ENCODE measurements around the gene LAYN.

GRCh38 chr11:111540937-111541253 lies 375 bp downstream of the LAYN start:
- TF ChIP-seq NFYB (CRISPR knock-in tag; conservative IDR thresholded peaks at IDR 0.05; ENCODE audit: low read depth): no peak
- TF ChIP-seq, protein P1, sequence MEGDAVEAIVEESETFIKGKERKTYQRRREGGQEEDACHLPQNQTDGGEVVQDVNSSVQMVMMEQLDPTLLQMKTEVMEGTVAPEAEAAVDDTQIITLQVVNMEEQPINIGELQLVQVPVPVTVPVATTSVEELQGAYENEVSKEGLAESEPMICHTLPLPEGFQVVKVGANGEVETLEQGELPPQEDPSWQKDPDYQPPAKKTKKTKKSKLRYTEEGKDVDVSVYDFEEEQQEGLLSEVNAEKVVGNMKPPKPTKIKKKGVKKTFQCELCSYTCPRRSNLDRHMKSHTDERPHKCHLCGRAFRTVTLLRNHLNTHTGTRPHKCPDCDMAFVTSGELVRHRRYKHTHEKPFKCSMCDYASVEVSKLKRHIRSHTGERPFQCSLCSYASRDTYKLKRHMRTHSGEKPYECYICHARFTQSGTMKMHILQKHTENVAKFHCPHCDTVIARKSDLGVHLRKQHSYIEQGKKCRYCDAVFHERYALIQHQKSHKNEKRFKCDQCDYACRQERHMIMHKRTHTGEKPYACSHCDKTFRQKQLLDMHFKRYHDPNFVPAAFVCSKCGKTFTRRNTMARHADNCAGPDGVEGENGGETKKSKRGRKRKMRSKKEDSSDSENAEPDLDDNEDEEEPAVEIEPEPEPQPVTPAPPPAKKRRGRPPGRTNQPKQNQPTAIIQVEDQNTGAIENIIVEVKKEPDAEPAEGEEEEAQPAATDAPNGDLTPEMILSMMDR (IDR thresholded peaks at IDR 0.05): no peak
- no peak for TF ChIP-seq SP1 (CRISPR knock-in tag; conservative IDR thresholded peaks at IDR 0.05)
- TF ChIP-seq ZNF416 (CRISPR knock-in tag; IDR thresholded peaks at IDR 0.05): no peak
- TF ChIP-seq IRF1 (CRISPR knock-in tag; IDR thresholded peaks at IDR 0.05): no peak; the same call in 1 of the 2 replicates
- TF ChIP-seq, protein P2, sequence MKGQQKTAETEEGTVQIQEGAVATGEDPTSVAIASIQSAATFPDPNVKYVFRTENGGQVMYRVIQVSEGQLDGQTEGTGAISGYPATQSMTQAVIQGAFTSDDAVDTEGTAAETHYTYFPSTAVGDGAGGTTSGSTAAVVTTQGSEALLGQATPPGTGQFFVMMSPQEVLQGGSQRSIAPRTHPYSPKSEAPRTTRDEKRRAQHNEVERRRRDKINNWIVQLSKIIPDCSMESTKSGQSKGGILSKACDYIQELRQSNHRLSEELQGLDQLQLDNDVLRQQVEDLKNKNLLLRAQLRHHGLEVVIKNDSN (CRISPR knock-in tag; IDR thresholded peaks at IDR 0.05): no peak
- TF ChIP-seq E2F5 (CRISPR knock-in tag; IDR thresholded peaks at IDR 0.05): no peak
- TF ChIP-seq, protein P3, sequence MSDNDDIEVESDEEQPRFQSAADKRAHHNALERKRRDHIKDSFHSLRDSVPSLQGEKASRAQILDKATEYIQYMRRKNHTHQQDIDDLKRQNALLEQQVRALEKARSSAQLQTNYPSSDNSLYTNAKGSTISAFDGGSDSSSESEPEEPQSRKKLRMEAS (CRISPR knock-in tag; IDR thresholded peaks at IDR 0.05): no peak
- no peak for TF ChIP-seq ZNF263 (CRISPR knock-in tag; IDR thresholded peaks at IDR 0.05; ENCODE audit: low read depth)
